Activated CD4-positive, alpha-beta T cell treated with anti-CD3 and anti-CD28 coated beads for 24 hours (primary cell): ENCODE measurements around the gene STYXL1.
"Not testable (repeated sequence)": the region's sequence is repeated elsewhere in the genome, so short reads cannot be mapped to it uniquely, and the experiment has no call there.

ENCODE experiments used
- DNase-seq, 2 donors: peaks; one replicate each; pipeline ENCODE4 v3.0.0-alpha.2; 2020; ENCODE audit warnings: low read depth in 2 of 2

The STYXL1 gene, protein sequence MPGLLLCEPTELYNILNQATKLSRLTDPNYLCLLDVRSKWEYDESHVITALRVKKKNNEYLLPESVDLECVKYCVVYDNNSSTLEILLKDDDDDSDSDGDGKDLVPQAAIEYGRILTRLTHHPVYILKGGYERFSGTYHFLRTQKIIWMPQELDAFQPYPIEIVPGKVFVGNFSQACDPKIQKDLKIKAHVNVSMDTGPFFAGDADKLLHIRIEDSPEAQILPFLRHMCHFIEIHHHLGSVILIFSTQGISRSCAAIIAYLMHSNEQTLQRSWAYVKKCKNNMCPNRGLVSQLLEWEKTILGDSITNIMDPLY

DNA sequence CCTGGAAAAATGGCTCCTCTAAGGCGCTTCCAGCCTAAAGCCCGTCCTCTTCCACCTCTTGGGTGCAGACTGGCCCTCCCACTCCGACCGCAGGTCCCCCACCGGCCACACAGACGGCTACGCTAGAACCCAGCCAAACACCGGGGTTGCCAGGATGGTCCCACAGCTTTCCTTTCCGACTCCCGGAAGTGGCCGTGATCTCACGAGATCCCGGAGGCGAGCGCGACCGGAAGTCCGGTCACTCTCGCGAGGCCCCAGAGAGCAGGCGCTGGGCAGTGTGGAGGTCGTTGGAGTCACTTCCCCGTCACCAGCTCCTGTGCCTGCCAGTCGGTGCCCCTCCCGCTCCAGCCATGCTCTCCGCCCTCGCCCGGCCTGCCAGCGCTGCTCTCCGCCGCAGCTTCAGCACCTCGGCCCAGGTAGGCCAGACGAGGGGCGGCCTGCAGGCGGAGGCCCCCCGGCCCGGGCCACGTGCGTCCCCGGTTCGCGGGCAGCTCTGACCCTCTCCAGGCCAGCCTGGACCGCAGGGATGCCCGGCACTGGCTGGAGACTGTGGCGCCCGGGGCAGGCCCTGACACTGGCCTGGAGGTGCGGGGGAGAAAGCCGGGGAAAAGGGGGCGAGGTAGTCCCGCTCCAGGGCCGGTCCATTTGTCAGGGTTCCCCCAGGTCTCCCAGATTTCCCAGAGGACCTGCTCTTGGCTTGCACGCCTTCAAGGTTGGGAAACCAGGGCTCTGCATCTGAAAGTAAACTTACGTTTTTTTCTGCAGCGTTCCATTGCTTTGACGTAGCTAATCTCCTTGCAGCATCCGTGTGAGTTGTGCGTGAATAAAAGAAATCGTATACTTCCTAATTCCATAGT is at the start of gene STYXL1, which contains the start of gene MDH2:
TSS of gene STYXL1 (minus strand) at position 190 of the 857 bp plus-strand sequence. CDS start 17,477 bp downstream, outside the sequence.
TSS of gene MDH2 (plus strand) at position 296 of the 857 bp plus-strand sequence. CDS start at position 351, 55 bp downstream.
- peak; percentile 75 to 84 for DNase-seq

DNA sequence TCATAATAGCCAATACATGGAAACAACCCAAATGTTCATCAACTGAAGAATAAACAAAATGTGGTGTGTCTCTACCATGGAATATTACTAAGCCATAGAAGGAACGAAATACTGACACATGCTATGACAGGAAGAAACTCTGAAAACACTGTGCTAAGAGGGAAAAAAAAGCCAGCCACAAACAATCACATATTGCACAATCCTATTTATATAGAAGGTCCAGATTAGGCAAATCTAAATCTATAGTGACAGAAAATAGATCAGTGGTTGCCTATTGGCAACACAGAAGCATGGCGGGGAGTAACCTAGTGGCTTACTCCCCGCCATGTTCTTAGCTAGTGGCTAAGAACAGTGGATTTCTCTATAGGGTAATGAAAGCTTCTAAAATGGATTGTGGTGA is 48.1 kb upstream of the STYXL1 start:
- DNase-seq = no peak

DNA sequence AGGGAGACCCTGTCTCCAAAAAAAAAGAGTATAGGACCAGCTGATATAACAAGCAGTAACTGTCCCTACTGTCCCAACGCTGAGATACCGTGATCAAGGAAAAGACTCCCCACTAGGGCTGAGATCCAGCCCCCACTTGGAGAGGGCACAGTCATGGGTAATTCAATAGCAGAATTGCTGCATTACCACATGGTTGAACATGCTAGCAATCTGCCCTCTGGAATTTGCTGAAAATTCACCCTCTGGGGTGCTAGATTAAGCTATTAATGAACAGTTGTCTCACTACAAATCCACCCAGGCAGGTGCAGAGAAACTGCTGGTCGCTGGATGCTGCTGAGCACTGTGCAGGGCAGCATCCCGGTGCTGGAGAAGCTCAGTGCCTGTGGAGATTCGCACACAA is 46.5 kb upstream of the STYXL1 start:
- not testable (repeated sequence) for DNase-seq

DNA sequence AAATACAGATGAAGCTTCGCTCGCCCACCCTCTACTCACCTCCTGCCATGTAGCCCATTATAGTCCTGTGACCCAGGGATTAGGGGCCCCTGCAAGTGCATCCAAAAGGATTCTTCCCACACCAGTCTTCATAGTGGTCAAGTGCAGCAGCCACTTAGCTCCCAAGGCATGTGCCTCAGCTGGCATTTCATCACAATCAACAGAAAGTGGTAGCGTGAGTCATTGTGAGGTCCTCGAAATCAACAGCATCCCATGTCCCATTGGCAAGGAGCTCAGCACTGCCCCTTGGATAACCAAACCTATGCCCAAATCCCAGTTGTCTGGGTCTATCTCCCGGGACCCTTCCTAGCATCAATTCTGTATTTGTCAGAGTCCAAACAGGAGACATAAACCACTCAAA is 45.7 kb upstream of the STYXL1 start:
- not testable (repeated sequence) for DNase-seq

DNA sequence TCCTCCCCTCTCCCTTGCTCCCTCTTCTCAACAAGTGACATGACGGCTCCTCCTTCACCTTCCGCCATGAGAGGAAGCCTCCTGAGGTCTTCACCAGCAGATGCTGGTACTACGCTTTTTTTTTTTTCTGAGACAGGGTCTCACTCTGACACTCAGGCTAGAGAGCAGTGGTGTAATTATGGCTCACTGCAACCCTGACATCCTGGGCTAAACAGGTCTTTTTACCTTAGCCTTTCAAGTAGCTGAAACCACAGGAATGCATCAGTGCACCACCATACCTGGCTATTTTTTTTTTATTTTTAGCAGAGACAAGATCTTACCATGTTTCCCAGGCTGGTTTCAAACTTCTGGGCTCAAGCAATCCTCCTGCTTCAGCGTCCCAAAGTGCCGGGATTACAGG is 43.7 kb upstream of the STYXL1 start:
- no peak for DNase-seq

DNA sequence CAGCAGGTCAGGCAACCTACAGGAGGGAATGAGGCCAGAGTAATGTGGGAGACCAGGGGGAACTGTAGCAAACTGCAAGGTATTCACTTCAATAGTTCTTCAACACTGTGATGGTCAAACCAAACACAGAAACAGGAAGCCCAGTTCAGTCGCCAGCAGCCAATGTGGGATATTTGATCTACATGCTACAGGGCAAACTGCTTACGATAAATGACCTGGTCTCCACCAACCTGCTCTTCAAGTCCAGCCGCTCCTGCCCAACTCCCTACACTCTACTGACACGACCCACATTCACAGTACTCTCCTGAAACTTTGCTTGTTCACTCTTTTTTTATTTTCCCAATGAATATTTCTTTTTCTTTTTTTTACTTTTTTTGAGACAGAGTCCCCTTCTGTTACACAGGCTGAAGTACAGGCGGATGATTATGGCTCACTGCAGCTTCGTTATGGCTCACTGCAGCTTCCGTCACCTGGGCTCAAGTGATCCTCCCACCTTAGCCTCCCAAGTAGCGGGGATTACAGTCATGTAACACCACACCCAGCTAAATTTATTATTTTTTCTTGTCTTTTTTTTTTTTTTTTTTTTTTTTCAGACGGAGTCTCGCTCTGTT is 42.2 kb upstream of the STYXL1 start:
- no peak for DNase-seq

DNA sequence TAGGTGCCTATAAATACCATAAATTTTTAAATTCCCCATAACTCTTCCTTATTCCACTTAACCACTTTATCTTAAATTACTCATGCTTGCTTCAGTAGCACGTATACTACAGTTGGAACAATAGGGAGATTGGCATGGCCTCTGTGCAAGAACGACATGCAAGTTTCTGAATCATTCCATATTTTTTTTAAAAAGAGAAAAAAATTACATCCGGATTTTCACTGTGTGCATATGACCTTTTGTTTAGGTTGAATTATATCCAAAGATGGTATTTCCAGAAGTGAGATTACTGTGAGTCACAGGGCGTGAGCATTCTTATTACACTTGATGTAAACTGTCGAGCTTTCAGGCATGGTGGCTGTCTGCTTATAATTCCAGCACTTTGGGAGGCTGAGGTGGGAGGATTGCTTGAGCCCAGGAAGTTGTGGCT is 39.6 kb upstream of the STYXL1 start:
- DNase-seq = not testable (repeated sequence)

DNA sequence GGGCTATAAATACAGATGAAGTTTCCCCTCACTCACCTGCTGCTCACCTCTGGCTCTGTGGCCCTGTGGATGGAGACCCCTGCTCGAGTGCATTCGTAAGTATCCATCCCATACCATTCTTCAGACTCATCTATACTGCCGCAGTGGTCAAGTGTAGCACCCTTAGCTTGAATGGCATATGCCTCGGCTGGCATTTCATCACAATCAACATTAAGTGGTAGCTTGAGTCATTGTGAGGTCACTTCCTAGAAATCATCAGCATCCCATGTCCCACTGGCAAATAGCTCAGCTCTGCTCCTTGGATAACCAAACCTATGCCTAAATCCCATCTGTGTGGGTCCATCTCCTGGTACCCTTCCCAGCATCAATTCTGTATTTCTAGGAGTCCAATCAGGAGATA is 38.3 kb upstream of the STYXL1 start:
- DNase-seq = no peak

DNA sequence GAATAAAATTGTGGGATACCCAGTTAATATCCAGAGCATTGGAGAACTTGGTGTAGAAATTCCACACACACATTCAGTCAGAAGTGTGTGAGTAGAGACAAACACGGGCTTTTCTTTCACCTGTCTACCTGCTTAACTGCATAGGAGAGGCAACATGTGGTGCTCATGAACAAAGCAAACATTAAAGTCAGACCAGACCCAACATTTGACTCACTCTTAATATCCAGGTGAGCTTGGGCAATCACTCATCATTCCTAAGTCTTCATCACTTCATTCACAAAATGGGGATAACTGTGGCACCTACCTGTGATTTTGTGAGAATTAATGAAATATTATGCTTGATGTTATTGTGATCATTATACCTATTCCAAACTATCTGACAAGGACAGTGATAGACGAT is 36.3 kb upstream of the STYXL1 start:
- not testable (repeated sequence) for DNase-seq

DNA sequence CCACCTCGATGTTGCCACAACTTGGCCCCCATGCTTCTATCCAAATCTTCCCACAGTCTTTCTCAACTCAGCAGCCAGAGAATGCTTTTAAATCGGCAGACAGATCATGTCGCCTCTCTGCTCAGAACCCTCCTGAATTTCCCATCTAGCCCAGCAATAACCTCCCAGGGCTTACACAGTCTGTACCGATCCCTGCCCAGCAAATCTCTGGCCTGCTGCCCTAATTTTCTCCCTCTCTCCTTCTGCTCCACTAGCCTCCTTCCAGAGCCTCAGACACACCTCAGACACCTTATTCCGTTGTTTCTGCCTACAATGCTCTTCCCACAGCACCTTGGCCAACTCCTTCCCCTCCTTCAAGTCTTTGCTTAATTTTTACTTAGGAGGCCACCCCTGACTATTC is 32.4 kb upstream of the STYXL1 start:
- no peak for DNase-seq

DNA sequence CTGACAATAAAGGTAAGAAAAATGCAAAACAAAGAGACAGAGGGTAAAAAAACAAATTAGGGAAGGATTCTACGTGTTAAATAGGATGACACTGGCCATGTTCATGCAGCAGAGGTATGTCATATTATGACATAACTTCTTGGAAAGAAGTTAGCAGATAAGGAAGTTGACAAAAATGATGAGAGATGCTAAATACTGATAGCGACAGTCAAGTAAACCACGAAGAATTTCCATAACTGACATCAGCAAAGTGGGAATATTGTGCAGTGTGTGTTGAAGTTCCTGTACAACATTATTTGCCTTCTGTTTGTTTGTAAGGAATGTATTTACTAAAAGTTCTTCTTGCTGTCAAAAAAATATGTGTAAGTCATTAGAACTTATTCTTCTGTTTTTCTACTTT is 29.6 kb upstream of the STYXL1 start:
- DNase-seq = no peak

DNA sequence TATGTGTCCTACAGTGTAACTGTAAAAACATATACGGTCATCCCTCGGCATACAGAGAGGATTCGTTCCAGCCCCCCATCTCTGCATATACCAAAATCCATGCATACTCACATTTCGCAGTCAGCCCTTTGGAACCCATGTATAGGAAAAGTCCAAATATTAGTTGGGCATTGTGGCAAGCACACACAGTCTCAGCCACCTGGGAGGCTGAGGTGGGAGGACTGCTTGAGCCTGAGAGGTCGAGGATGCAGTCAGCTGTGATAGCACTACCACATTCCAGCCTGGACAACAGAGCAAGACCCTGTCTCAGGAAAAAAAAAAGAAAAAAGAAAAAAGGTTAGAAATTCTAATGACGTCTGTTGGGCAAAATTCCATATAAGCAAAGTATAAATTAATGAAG is 29.2 kb upstream of the STYXL1 start:
- DNase-seq = no peak

DNA sequence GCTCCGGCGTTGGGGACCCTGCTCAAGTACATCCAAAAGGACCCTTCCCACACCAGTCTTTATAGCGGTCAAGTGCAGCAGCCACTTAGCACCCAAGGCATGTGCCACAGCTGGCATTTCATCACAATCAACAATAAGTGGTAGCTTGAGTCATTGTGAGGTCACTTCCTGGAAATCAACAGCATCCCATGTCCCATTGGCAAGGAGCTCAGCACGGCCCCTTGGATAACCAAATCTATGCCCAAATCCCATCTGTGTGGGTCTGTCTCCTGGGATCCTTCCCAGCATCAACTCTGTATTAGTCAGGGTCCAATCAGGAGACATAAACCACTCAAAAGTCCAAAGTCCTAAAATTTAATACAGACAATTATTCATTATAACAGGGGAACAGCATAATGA is 27.2 kb upstream of the STYXL1 start:
- DNase-seq = no peak

DNA sequence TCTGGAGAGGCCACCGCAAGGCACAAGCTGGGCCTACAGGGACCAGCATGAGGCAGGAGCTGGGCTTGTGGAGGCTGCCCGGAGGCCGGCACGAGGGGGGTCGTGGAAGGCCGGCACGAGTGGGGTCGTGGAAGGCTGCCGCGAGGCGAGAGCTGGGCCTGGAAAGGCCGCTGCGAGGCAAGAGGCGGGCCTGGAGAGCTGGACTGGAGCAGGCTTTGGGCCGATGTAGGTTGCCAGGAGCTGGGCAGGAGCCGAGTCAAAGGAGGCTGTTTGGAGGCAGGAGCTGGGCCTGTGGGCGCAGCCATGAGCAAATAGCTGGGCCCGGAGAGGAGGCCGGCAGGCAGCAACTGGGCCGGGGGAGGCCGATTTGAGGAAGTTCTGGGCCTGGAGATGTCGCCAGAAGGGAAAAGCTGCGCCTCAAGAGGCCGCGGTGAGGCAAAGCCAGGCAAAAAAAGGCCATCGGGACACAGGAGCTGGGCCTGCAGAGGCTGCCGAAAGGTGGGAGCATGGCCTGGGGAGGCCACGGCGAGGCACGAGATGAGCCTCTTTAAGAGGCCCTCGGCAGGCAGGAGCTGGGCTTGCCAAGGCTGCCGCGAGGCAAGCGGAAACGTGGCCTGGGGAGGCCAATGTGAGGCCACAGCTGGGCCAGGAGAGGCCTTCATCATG is 26.6 kb upstream of the STYXL1 start:
- no peak for DNase-seq

DNA sequence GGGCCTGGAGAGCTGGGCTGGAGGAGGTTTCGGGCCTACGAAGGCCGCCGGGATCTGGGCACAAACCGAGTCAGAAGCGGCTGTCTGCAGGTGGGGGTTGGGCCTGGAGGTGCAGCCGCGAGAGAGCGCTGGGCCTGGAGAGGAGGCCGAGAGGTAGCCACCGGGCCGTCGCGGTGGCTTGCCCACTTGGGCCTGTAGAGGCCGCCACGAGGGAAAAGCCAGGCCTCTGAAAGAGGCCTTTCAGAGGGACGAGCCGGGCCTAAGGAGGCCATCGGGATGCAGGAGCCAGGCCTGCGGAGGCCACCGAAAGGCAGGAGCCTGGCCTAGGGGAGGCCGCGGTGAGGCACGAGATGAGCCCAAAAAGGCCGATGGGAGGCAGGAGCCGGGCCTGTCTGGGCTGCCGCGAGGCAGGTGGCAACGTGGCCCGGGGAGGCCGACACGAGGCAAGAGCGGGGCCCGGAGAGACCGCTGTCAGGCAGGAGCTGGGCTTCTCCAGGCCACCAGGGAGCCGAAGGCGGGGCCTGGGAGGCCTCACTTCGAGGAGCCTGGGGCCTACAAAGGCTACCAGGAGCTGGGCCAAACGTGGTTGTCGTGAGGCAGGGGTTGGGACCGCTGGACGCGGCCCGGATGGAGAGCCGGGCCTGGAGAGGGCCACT is 25.7 kb upstream of the STYXL1 start:
- no peak for DNase-seq

DNA sequence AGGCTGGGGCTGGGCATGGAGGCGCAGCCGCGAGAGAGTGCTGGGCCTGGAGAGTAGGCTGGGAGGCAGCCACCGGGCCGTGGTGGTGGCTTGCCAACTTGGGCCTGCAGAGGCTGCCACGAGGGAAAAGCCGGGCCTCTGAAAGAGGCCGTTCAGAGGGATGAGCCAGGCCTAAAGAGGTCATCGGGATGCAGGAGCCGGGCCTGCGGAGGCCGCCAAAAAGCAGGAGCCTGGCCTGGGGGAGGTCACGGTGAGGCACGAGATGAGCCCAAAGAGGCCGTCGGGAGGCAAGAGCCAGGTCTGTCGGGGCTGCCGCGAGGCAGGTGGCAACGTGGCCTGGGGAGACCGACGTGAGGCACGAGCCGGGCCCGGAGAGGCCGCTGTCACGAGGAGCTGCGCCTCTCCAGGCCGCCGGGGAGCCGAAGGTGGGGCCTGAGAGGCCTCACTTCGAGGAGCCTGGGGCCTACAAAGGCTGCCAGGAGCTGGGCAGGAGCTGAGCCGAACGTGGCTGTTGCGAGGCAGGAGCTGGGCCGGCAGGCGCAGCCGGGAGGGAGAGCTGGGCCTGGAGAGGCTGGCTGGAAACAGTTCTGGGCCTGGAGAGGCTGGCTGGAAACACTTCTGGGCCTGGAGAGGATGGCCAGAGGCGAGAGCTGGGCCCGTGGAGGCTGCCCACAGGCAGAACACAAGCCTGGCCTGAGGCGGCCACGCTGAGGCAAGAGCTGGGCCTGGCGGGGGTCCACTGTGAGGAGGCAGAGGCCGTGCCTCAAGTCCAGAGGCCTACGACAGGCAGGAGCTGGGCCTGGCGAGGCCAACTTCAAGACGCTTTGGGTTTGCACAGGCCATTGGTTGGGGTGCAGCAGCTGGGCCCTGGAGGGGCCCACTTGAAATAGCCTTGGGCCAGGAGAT is 24.7 kb upstream of the STYXL1 start:
- DNase-seq = no peak

DNA sequence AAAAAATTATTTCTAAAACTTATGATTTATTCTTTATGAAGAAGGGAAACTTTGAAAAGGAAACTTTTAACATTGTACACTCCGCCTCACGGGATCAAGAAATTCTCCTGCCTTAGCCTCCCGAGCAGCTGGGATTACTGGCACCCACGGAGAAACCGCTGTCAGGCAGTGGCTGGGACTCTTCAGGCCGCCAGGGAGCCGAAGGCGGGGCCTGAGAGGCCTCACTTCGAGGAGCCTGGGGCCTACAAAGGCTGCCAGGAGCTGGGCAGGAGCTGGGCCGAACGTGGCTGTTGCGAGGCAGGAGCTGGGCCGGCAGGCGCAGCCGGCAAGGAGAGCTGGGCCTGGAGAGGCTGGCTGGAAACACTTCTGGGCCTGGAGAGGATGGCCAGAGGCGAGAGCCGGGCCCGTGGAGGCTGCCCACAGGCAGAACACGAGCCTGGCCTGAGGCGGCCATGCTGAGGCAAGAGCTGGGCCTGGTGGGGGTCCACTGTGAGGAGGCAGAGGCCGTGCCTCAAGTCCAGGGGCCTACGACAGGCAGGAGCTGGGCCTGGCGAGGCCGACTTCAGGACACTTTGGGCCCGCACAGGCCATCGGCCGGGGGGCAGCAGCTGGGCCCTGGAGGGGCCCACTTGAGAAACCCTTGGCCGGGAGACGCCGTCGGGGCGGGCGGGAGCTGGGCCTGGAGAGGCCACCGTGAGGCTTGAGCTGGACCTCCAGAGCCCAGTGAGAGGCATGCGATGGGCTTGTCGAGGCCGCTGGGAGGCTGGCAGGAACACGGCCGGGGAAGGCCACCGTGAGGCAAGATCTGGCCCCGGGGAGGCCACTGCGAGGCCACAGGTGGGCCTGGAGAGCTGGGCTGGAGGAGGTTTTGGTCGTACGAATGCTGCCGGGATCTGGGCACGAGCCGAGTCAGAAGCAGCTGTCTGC is 23.8 kb upstream of the STYXL1 start:
- no peak for DNase-seq

DNA sequence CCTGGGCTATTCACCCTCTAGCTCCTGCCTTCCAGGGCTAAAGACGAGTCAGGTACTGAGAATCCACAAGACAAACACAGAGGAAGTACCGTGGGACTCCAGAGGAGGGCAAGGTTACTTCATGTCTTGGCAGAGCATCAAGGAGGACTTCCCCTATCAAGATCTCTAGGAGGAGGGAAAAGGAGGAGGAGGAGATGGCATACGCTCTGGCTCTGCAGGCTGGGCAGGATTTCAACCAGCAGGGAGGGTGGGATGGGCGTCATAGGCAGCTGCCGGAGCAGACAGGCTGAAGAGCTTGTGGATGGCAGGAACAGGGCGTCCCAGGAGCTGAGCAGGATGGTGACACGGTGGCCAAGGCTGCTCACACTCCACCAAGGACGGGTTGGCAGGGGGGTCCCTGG is 21.4 kb upstream of the STYXL1 start:
- no peak for DNase-seq
